GM20431 (cell line): Measurements from ENCODE around the gene PI4KB.
"Not testable (repeated sequence)": the region's sequence is repeated elsewhere in the genome, so short reads cannot be mapped to it uniquely, and the experiment has no call there.

ENCODE experiments used
- in situ Hi-C: fragments of 300-500 bp; cut with MseI, MboI; formaldehyde crosslinking; loops from one replicate; pipeline ENCODE4 v1.15.0; 2020; ENCODE audit warnings: low sequenced_read_pairs; ENCODE audit not compliant: unreplicated experiment

PI4KB gene

DNA sequence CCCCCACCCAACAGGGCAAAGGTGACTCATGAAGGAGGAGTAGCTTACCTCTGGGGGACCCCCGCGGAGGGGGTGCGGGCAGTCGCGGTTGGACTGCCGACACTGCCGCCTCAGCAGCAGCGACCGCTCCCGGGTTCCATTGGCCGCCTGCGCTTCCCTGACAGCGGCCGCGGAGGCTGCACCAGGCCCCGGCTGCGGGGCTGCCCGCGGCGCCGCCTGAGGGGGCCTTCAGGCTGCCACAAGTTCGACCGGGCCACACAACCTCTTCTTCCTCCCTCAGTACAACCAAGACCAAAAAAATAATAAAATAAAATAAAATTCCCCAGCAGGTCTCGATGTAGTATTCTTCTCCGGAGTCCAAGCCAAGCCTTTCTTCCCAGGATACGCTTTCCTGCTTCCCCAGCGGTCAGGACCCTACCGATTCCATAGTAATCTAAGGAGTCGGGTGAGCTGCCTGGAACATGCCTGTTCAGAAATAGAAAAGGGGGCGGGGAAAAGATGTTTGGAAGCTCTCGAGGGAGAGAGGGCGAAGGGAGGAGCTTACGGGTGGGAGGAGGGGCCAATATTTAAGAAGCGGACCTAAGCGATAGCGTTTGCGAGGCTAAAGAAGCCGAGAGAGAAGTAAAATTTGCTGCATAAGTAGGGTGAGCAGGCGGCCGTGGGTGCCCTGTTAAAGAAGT lies at the start of gene PI4KB:
Gene PI4KB, minus strand, starts transcription at position 194 of the 680 bp plus-strand sequence. CDS start 10,935 bp downstream, outside the sequence.
- in situ Hi-C loops, result no loop called here

DNA sequence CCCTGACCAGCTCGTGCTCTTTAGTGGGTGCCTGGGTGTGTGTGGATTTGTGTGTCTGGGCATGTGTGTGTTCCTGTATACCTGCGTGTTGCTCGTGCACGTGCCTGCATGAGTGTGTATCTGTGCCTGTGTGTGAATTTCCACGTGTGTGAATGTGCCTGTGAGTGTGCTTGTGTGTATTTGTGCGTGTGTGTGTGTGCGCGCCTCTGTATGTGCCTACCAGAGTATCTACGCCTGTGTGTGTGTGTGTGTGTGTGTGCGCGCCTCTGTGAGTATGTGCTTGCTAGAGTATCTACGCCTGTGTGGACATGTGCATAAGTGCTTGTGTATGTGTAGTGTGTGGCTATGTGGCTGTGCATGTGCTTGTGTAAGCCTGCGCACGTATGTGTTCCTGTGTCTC lies 46.0 kb upstream of the PI4KB start:
- in situ Hi-C loops, result no loop called here

DNA sequence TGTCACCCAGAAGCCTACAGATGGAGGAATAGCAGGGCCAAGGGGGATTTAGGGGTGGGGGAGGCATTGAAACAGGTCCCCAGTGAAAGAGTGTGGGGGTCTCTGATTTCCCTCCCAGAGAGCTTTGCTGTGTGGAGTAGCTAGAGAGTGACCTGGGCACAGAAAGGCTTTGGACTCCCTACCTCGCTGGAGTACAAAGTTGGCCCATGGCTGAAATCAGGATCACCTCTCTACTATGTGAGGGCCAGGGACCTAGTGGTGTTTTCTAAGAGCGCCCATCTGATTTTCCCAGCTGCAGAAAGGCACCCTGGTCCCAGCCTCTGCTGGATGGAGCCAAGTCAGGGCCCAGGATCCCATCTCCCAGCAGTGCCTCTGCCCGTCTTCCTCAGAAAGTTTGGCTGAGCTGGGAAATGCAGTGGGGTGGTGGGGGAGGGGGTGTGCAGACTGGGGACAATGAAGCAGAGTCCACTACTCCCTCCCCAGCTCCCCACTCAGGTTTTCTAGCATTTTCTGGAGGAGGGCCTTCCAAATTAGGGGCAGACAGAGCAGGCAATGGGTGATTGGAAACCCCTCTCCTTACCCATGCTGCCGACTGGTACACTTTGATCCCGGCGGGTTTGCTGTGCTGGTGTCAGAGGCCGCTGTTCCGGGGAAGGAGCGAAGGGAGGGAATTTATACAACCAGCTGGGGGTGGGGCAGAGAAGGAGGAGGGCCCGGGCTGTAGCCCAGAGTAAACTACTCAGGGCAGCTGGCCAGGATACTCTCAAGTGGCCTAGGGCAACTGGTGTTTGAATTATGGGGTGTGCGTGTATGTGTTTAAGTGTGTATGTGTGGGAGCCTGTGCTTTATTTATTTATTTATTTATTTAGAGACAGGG lies 45.1 kb upstream of the PI4KB start, which contains the start of gene SELENBP1:
Gene SELENBP1, minus strand, starts transcription at position 648 of the 877 bp plus-strand sequence. Its CDS starts 64 bp downstream, at position 584.
- in situ Hi-C loops, result no loop called here

DNA sequence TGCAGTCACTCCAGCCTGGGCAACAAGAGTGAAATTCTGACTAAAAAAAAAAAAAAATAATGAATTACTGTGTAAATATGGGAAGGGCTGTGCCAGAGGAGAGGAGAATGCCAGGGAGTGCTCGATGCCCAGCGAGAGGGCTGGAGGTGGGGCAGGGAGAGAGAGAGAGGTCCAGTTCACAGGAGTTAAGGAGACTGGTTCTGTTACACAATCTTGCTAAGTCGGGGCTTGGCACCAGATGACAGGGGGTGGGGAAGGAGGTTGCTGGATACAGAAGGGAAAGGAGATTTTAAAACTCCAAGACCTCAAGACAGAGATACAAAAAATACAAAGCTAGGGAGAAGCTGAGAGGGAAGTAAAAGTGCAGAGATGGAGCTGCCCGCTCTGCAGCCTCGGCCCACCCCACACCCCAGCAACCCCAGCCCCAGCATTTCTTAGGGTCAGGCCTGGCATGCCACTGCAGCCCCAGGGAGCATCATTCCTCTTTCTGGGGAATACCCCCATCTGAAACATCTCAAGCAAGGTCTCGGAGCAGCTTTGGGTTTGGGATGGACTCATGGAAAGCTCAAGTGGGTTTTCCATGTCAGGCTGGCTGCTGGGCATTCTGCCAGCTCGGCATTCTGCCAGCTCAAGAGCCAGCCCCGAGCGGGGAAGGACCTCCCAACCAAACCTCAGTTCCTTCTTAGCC lies 44.3 kb upstream of the PI4KB start:
- in situ Hi-C loops, result no loop called here

DNA sequence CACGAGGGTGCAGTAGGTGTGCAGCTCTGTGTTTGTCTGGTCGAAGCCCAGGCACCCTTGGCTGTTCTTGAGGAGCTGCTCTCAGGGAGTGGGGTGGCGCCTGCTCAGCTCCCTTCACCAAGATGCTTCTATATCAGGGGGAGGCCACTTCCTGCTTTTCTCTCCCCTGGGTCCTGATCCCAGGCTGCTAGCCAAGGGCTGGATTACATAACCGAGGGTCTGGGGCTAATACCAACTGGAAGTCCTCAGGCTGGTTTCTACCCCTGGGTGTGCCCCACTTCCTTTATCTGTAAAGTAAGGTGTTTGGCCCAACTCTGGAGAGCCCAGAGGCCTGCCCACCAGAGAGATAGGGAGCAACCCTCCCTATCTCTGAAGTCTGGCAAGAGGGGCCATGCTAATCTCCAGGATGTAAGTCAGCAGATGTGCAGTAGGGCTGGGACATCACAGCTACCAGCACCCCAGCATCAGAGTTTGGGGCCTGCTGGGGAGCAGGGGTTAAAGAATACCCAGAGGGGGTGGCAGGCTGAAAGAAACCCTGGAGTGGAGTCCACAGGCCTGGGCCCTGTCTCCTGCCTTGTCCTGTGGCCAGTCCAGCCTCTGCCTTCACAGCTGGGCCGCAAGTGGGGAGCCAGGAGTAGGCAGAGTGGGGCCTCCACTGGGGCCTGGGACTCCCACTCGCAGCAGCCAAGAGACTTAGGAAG lies 43.1 kb upstream of the PI4KB start:
- in situ Hi-C loops, result no loop called here

DNA sequence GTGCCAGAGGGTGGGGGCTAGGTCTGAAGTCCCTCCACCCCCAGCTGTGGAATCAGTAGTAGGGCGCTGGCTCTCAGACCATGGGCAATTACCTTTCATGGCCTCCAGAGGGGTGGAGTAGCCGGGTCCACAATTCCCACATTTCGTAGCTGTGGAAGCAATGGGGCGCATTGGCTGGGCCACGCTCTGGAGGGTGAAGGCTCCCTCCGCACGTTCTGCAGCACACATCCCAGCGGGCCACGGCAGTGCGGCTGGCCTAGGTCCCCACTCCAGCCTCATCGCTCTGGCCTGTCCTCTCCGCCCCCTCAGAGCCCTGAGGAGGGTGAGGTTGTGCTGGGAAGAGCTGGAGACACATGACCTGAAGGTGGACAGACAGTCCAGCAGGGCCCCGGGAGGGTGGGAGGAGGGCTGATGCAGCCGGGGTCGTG lies 42.4 kb upstream of the PI4KB start:
- in situ Hi-C loops, result no loop called here

DNA sequence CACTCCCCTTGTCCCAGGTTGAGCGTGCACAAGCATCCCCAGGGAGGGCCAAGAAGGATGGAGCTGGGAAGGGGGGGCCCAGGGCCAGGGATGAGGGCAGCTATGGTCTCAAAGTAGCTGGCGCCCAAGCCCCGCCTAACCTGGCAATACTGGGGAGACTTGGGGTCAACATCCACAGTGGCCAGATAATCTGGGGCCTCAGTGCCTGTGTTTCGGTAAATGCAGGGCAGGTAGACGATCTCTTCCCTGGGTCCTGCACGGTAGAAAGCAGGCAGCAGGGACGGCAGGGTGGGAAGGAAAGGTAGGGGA lies 42.0 kb upstream of the PI4KB start:
- in situ Hi-C loops, result no loop called here

DNA sequence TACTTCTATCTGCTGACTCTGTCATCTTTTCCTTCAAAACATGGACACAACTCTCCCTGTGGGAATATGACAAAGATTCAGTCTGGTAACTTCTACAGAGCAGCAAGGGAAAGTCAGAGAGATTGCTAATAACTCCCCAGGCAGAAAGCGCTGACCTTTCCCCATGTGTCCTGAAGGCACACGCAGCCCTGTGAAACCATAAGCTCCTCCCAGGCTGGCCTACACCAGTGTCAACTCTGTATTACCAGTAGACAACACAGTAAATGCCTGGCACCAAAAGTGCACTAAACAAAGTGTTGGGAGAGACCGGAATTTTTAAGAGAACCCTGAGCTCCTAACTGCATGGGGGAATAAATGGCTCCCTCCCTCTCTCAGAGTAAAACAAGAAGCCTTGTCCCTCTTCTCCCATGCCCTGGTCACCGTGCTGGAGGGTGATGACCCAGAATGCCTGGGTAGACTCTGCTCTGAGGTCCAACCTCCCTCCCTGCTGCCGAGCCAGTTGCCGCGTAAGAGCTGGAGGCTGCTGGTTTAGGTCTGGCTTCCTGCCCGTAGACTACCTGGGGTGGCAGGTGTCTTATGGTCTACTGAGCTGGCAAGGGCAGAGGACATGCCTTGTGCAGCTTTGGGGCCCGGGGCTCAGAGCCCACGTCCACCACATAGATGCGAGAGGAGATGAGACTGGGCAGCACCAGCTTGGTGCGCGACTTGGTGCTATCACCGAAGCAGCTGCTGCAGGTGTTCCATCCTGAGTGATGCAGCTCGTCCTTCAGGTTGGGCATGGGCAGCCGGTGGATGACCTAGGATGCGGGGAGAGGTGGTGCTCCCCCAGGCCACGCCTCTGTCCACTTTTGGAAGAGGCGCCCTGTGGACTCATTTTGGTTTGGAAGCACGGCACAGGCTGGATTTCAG lies 41.4 kb upstream of the PI4KB start:
- in situ Hi-C loops, result no loop called here

DNA sequence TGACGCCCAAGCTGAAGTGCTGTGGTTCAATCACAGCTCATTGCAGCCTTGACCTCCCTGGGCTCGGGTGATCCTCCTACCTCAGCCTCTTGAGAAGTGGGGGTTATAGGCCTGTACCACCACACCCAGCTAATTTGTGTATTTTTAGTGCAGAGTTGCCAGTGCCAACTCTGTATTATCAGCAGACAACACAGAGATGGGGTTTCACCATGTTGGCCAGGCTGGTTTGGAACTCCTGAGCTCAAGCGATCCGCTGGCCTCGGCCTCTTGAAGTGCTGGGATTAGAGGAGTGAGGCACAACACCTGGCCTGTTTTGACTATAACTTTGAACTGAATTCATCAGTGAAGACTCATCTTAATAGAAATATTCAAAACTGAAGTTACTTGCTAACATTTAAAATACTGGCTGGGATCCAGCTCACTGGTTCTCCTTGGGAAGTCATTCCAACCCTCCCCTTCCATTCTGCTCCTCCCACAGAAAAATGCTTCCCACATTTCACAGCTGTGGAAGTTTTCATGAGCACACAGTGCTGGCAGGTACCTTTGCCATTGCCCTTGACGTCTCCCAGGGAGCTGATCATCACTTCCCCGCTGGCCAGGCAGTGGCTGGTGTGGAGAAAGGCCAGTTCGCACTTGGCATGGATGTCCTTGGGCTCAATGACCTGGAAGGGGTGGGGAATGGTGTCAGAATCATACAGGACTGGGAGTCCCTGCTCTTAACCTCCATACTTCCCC lies 40.6 kb upstream of the PI4KB start:
- in situ Hi-C loops, result no loop called here

DNA sequence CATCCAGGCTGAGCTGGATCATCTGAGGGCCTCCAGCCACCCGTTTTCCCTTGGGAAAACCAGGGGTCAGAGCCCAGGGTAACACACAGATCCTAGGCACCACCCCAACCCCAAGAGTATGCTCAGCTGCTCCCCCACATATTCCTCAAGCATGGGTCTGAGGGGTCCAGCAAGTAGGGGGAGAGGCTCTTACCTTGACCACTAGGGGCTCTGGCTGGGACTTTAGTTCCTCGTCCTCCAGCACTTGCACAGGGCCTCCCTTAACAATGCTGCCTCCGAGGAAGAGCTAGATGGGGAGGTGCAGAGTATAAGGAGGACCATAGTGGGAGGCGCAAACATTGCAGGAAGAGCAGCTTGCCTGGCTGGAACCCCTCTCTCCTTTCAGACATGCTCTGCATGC lies 37.8 kb upstream of the PI4KB start:
- in situ Hi-C loops, result no loop called here

DNA sequence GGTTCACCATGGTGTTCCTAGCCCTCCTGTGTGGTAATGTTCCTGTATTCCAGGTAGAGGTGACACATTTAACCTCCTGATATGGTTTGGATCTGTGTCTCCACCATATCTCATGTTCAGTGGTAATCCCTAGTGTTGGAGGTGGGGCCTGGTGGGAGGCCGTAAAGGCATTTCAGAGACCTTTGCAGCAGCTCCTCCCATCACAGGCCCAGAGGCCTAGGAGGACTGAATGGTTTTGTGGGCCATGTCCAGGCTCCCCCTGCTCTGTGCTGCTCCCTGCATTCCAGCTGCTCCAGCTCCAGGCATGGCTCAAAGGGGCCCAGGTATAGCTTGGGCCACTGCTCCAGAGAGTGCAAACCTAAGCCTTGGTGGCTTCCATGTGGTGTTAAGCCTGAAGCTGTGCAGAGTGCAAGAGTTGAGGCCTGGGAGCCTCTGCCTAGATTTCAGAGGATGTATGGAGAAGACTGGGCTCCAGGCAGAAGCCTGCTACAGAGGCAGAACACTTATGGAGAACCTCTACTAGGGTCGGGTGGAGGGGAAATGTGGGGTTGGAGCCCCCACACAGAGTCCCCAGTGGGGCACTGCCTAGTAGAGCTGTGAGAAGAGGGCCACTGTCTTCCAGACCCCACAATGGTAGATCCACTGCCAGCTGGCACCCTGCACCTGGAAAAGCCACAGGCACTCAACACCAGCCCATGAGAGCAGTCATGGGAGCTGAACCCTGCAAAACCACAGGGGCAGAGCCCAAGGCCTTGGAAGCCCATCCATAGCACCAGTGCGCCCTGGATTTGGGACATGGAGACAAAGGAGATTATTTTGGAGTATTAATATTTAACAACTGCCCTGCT lies 35.3 kb upstream of the PI4KB start:
- in situ Hi-C loops, result no loop called here

DNA sequence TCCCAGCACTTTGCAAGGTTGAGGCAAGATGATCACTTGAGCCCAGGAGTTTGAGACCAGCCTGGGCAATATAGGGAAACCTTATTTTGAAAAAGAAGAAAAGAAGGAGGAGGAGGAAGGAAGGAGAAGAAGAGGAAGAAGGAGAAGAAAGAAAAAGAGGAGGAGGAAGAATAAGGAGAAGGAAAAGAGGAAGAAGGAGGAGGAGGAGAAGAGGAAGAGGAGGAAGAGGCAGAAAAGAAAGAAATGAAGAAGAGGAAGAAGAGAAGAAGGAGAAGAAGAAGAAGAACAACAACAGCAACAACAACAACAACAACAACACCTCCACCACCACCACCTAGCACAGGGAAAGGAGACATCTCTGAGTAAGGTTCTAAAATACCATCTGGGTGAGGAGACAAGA lies 34.7 kb upstream of the PI4KB start:
- in situ Hi-C loops, result no loop called here

DNA sequence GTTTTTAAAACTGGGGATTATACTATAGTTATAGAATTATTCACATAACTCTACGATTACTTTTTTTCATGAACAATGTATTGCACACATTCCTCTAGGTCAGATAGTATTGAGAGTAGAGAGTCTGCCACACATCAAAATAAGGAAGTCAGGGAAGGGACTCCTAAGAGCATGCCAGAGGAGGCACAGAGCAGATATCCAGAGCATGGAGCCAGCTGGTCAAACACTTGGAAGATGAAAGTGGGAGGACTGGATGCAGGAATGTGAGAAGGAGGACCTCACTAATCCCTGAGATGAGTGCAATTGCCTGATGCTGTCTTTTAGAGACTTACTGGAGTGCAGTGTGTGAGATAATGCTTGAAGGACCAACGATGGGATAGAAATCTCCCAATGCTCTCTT lies 29.5 kb upstream of the PI4KB start:
- in situ Hi-C loops, result no loop called here

DNA sequence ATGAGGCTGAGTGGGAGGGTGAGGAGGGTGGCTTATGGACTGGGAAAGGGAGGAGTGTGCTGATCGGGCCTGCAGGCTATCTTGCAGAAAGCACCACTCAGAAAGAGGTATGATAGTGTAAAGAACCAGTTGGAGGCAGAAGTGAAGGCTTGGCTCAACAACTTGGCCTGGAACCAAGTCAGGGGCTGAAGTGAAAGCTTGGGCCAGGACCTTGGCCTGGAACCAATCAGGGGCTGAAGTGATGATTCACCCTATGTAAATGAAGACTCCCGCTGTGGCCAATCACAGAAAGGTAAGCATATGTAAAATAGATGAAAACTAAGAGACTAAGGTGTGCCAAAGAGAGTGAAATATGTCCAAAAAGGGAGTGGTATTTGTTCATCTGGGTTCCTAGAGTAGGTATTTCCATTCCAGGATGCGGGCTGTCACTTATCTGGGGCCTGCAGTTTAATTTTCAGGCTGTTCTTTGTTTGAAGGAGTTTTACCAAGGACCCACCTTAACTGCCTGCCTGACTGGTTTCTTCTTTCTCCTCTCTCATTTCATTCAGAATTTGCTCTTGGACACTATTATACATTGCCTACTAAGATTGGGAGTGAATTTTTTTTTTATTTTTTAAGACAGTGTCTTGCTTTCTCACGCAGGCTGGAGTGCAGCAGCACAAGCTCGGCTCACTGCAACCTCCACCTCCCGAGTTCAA lies 25.0 kb upstream of the PI4KB start:
- in situ Hi-C loops, result no loop called here

DNA sequence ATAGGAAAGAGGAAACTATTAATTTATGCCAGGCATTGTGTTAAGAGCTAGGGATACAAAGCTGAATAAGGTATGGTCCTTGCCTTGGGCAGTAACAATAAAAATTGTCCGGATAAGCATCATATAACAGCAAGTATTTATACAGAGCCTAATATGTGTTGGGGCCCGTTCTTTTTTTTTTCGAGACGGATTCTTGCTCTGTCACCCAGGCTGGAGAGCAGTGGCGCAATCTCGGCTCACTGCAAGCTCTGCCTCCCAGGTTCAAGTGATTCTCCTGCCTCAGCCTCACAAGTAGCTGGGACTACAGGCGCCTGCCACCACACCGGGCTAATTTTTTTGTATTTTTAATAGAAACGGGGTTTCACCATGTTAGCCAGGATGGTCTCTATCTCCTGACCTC lies 23.1 kb upstream of the PI4KB start:
- in situ Hi-C loops, result not testable (repeated sequence)

DNA sequence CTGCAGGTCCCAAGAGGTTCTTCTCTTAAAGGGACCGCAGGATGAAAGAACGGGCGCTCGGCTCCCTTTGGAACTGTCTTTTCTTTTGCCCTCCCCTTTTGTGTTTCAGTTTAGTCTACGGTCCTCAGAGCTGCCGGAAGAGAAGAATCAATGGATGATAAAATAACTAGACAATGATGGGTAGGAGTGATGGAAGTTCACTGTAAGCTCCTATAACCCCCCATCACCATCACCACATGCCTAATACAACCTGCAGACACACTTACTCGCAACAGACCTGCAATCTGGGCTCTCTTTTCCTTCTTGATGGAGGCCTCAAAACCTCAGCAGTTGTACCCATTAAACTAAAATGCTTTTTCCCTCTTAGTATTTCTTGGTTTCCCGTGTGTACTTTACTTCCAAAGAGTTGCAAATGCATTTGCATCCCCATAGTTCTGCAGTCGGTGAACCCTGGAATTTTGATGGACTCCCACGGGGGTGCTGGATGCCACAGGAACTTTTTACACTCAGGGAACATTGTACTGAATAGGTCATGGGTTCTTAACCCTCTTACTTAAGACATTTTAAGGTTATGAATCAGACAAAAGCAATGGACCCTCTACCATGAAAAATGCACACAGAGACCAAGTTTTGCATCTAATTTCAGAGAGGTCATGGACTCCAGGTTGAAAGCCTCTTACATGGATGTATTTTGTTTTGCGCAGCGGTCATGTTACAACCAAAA lies 20.5 kb upstream of the PI4KB start:
- in situ Hi-C loops, result no loop called here
